HEK293T (cell line): ENCODE measurements around the gene TLCD1.

ENCODE experiments used
- CTCF ChIA-PET: fragments of 350-600 bp; formaldehyde crosslinking; extraction: SDS; loops from one replicate; lab custom pipeline; 2021; ENCODE audit warnings: antibody characterized with exemption, inconsistent platforms; lab: Yijun Ruan, JAX
- POLR2A ChIA-PET: fragments of 350-600 bp; formaldehyde crosslinking; extraction: SDS; loops from one replicate; lab custom pipeline; 2020; ENCODE audit warnings: antibody characterized with exemption, inconsistent platforms; lab: Yijun Ruan, JAX
- DNase-seq: peaks from one replicate; pipeline ENCODE4 v3.0.0; 2012; ENCODE audit warnings: mixed read lengths; ENCODE audit errors: extremely low spot score
- ARNT ChIP-seq: fragments of 450-650 bp; IDR thresholded peaks from 2 replicates; pipeline ENCODE4 v1.6.1; 2017; ENCODE audit warnings: mild to moderate bottlenecking
- BHLHE40 ChIP-seq: fragments of 450-650 bp; IDR thresholded peaks from 2 replicates; pipeline ENCODE4 v1.6.1; 2016; ENCODE audit warnings: mild to moderate bottlenecking, moderate library complexity, borderline replicate concordance
- CTBP1 ChIP-seq: fragments of 450-650 bp; IDR thresholded peaks from 2 replicates; pipeline ENCODE4 v1.6.1; 2016; ENCODE audit warnings: borderline replicate concordance
- ELF4 ChIP-seq: fragments of 450-650 bp; IDR thresholded peaks from 2 replicates; pipeline ENCODE4 v1.6.1; 2017; ENCODE audit warnings: antibody characterized with exemption
- FOXA1 ChIP-seq: fragments of 450-650 bp; IDR thresholded peaks from 2 replicates; pipeline ENCODE4 v1.6.1; 2016; ENCODE audit warnings: mild to moderate bottlenecking
- FOXK2 ChIP-seq: fragments of 450-650 bp; IDR thresholded peaks from 2 replicates; pipeline ENCODE4 v1.6.1; 2016; ENCODE audit warnings: mild to moderate bottlenecking
- FOXM1 ChIP-seq: fragments of 450-650 bp; IDR thresholded peaks from 2 replicates; pipeline ENCODE4 v1.6.1; 2017; ENCODE audit warnings: mild to moderate bottlenecking, borderline replicate concordance
- HDGF ChIP-seq: fragments of 450-650 bp; IDR thresholded peaks from 2 replicates; pipeline ENCODE4 v1.6.1; 2017; ENCODE audit warnings: antibody characterized with exemption, borderline replicate concordance
- L3MBTL2 ChIP-seq: fragments of 450-650 bp; conservative IDR thresholded peaks from 2 replicates; pipeline ENCODE4 v1.6.1; 2016; ENCODE audit warnings: mild to moderate bottlenecking
- LEF1 ChIP-seq: fragments of 450-650 bp; IDR thresholded peaks from 2 replicates; pipeline ENCODE4 v1.6.1; 2017; ENCODE audit warnings: mild to moderate bottlenecking, borderline replicate concordance
- NFRKB ChIP-seq: fragments of 450-650 bp; IDR thresholded peaks from 2 replicates; pipeline ENCODE4 v1.6.1; 2016; ENCODE audit warnings: mild to moderate bottlenecking, moderate library complexity
- PKNOX1 ChIP-seq: fragments of 450-650 bp; IDR thresholded peaks from 2 replicates; pipeline ENCODE4 v1.6.1; 2016
- SP1 ChIP-seq: fragments of 450-650 bp; IDR thresholded peaks from 2 replicates; pipeline ENCODE4 v1.6.1; 2017
- SUZ12 ChIP-seq: fragments of 450-650 bp; IDR thresholded peaks from 2 replicates; pipeline ENCODE4 v1.6.1; 2016; ENCODE audit warnings: mild to moderate bottlenecking
- TARDBP ChIP-seq: fragments of 450-650 bp; IDR thresholded peaks from 2 replicates; pipeline ENCODE4 v1.6.1; 2016
- ZNF384 ChIP-seq: fragments of 450-650 bp; IDR thresholded peaks from 2 replicates; pipeline ENCODE4 v1.6.1; 2016

TLCD1 gene

DNA sequence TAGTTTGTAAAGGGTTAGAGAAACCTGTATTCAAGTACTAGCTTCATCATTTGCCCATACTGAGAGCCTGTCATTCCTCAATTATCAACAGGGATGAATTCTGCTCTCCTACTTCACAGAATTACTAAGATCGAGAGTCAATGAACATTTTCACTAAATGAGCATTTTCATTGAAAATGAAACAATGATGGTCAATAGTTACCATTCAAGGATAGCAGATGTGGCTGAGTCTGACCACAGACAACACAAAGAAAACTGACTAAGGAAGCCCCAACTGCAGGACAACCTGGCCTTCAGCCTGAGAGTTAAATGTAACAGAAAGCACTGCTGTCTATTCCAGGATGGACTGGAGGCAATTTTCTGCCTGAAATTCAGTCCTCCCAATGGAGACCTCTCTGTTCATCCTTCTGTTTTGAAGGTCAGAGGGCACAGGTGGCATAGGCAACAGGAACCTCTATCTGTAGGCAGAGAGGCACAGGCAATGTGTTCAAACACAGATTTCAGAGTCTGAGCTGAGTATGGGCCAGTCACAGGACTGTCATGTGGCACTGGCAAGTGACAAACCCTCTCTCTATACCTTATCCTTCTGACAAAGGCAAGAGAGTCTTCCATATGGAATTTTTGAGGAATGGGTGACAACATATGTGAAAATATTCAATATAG, 37.2 kb upstream of the TLCD1 start:
- CTCF ChIA-PET = interaction anchor here (0.6 to 2.6 kb wide), 33 partner anchors 10 to 361 kb away, joined by 3 to 38 read pairs (median 4); partner anchors contain the start of genes FLOT2, NEK8, PHF12 and TLCD1
- no peak for DNase-seq
- no peak for TF ChIP-seq TARDBP
- TF ChIP-seq FOXK2 = no peak
- TF ChIP-seq FOXM1 = no peak
- TF ChIP-seq PKNOX1 = no peak
- no peak for TF ChIP-seq NFRKB
- no peak for TF ChIP-seq ZNF384
- TF ChIP-seq FOXA1 = no peak
- TF ChIP-seq BHLHE40 = no peak
- no peak for TF ChIP-seq HDGF
- TF ChIP-seq ELF4 = no peak
- TF ChIP-seq ARNT = no peak
- no peak for TF ChIP-seq LEF1
- TF ChIP-seq SP1 = no peak
- POLR2A ChIA-PET = interaction anchor here (0.6 to 5.2 kb wide), 11 partner anchors 9 to 356 kb away, joined by 3 to 56 read pairs (median 4); partner anchors contain the start of genes DHRS13, FAM222B, PHF12 and RPL23A

DNA sequence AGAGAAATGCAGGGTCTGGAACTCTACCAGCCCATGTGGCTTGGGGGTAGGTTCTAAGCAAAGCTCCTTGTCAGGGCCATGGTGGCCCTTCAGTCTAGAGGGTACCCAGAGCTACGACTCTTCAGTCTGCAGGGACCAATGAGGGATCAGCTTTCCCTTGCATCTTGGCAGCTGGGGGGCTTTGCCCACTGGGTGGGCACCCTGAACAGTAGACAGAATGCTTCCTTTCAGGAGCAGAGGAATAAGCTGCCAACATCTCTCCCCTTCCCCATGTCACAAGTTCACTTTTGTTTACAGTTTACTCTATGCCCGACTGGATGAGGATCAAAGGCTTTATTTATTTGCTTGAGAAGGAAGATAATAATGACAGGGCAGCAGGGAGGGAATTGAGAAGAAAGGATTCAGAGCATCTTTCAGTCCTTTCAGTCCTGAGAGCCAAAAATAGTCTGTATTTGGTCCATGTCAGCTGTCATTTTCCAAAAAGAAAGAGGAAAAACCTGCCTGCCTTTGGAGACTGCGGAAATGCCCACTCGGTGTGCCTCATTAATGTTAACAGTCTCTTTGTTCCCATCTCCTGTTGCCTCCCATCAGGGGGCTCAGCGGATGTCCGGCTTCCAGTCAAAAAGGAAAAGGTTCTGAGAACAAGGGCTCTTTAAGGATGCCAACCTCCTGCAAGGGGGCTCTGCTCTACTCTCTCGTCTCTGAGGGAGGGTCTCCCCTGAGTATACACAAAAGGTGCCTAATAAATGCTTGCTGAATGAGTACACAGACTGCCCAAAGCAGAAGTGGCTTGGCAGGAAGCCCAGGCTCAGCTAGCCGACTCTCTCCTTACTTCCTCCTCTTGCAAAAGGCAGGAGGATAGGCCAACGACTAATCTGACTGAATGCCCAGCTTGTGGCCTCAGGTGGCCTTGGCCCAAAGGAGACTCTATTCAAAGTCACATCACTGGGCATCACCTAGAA, 34.8 kb upstream of the TLCD1 start:
- TF ChIP-seq SP1 (no peak), PKNOX1 (no peak), SUZ12 (no peak), HDGF (no peak), FOXM1 (no peak), FOXA1 (no peak), L3MBTL2 (no peak), TARDBP (no peak), ARNT (no peak), LEF1 (no peak), ELF4 (no peak)
- ChIA-PET CTCF (interaction anchor here (0.8 to 2.4 kb wide), 2 partner anchors 11 to 177 kb away, joined by 3 to 7 read pairs; no protein-coding TSS in a partner anchor), POLR2A (interaction anchor here (0.7 to 5.2 kb wide), 6 partner anchors 8 to 191 kb away, joined by 3 to 56 read pairs (median 4); partner anchors contain the start of genes FAM222B, PHF12, RPL23A and TLCD1)
- DNase-seq = no peak

DNA sequence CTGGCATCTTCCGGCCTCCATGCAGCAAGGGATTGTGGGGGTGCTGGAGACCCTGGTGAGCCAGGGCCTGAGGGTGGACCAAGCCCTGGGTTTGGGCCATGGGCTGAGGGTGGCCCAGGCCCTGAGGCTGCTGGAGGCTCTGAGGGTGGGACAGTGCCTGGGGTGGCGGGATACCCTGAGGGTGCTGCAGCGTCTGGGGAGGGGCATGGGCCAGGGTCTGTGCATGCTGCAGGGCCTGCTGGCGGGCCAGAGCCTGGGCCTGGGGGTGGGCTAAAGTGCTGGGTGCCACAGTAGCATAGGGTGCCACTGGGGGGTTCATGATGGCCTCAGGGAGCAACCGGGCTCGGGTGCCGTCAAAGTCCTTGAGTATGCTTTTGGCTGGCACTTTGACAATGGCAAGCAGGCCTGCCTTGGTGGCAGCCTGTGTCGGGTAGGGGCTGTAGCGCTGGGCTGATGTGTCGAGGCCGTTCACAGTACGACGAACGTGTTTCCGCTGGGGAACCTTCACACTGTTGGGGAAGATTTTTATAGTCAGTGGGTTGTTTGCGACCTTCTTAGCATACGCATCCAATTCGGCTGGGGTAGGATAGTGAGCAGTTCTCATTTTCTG, 33.3 kb upstream of the TLCD1 start:
- DNase-seq = no peak
- TF ChIP-seq ELF4 = no peak
- no peak for TF ChIP-seq SP1
- TF ChIP-seq FOXK2 = no peak
- TF ChIP-seq BHLHE40 = no peak
- no peak for TF ChIP-seq FOXM1
- TF ChIP-seq ZNF384 = no peak
- TF ChIP-seq FOXA1 = no peak
- no peak for TF ChIP-seq NFRKB
- TF ChIP-seq SUZ12 = no peak
- TF ChIP-seq CTBP1 = no peak
- ChIA-PET POLR2A (interaction anchor here (5.2 kb wide), 1 partner anchor 33 kb away, joined by 56 read pairs; the partner anchor contains the start of gene TLCD1), CTCF (no interaction called here)

GRCh38 chr17:28758411-28759121, 32.5 kb upstream of the TLCD1 start:
- DNase-seq = no peak
- no peak for TF ChIP-seq TARDBP
- POLR2A ChIA-PET = interaction anchor here (1.1 kb wide), 1 partner anchor 13 kb away, joined by 3 read pairs; no protein-coding TSS in a partner anchor
- CTCF ChIA-PET = no interaction called here

GRCh38 chr17:28756049-28756804, 30.2 kb upstream of the TLCD1 start:
- ChIA-PET CTCF (interaction anchor here (0.7 to 1.2 kb wide), 3 partner anchors 8 to 29 kb away, joined by 3 read pairs; partner anchors contain the start of gene NEK8), POLR2A (interaction anchor here (17.2 kb wide), 1 partner anchor 29 kb away, joined by 409 read pairs; the partner anchor contains the start of genes NEK8 and TLCD1)
- no peak for DNase-seq

More at GRCh38 chr17:28756049-28756804, 30.2 kb upstream of the TLCD1 start:
- TF ChIP-seq TARDBP (no peak), FOXK2 (no peak), NFRKB (no peak), ZNF384 (no peak), FOXM1 (no peak), PKNOX1 (no peak), ELF4 (no peak), L3MBTL2 (no peak), CTBP1 (no peak), SUZ12 (no peak), HDGF (no peak), BHLHE40 (no peak), SP1 (no peak), ARNT (no peak), FOXA1 (no peak), LEF1 (no peak)
